ENCODE measurements around the gene TTC39C.

GRCh38 chr18:24052053-24052452 lies 37.5 kb downstream of the TTC39C start:
- TF ChIP-seq POLR2A (IDR thresholded peaks at IDR 0.05), result no peak
- no peak for TF ChIP-seq CTCF (IDR thresholded peaks at IDR 0.05)

Data from thyroid gland (tissue), 4 donors.